ENCODE results near the gene PIGU.
A peak's percentile ranks its signal among the peaks of the same experiment; 100 is the strongest.

The PIGU gene

GRCh38 chr20:34549291-34549928 lies 127.5 kb downstream of the PIGU start:
- DNase-seq, result no peak

GRCh38 chr20:34547844-34548613 lies 128.9 kb downstream of the PIGU start:
- no peak for DNase-seq

GRCh38 chr20:34546751-34547181 lies 130.1 kb downstream of the PIGU start:
- no peak for DNase-seq

- DNase-seq, result peak; percentile 24
These were observed 132.6 kb downstream of the PIGU start for GRCh38 chr20:34544109-34544796.

GRCh38 chr20:34543463-34544056 lies 133.3 kb downstream of the PIGU start:
- DNase-seq, result no peak

DNA sequence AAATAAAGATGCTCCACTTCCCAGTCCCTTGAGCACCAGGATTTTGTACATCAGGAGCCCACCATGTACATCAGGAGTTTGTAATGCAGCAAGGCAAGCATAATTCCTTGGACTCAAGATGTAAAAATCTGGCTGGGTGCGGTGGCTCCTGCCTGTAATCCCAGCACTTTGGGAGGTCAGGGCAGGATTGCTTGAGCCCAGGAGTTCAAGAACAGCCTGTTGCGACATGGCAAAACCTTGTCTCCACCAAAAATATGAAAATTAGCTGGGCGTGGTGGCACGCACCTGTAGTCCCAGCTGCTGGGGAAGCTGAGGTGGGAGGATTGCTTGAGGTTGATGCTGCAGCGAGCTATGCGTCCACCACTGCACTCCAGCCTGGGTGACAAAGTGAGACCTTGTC lies 134.5 kb downstream of the PIGU start:
- DNase-seq, result no peak

DNA sequence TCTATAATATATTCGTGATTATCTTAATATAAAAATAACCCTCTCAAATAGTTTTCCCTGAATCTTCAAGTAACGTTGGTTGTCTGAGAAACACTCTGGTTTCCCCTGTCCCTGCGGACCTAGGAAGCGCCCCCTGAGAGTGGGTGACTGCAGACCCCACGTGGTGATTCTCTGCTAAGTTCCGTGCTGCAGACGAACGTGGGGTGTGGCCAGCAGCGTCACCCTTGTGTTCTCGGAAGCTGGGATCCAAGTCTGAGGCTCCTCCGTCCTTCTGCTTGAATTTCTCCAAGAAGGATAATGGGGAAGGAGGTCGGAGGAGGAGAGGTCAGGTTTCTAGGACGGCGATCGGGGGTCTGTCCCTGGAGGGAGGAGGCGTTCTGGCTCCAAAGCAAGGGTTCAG lies 135.0 kb downstream of the PIGU start:
- no peak for DNase-seq

DNA sequence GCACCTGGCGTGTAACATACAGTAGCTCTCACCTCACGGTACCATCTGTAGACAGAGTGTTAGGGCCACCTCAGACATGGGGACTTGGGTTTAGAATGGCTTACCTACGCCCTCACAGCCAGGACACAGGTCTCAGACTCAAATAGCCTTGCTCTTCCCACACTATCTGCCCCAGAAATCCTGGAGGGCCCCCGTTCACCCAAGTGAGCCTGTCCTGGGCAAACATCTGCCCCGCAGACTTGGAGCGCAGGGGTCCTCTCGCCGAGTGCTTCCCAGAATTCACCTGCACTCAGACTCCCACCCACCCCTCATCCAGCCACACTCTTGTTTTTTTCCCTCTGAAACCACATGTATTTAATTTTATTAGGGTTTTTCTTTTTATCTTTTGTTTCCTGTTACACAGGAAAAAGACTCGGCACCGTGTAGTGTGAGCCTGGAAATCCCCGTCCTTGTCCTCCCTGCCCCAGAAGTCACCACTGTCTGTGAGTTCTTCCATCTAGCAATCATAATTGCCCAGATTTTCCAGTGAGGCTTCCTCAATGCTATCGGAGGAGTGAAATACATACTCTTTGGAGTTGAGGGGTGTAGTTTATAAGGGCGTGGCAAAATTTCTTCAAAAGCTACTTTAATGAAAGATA lies 135.5 kb downstream of the PIGU start:
- DNase-seq, result no peak

- DNase-seq, result no peak
These were observed 136.2 kb downstream of the PIGU start for GRCh38 chr20:34540596-34541263.

- DNase-seq, result no peak
These were observed 137.1 kb downstream of the PIGU start for GRCh38 chr20:34539756-34540155.

- DNase-seq, result peak; percentile 56
These were observed 138.2 kb downstream of the PIGU start for GRCh38 chr20:34538671-34539123.

GRCh38 chr20:34537651-34538050 lies 139.2 kb downstream of the PIGU start:
- DNase-seq, result no peak

GRCh38 chr20:34536798-34537394 lies 140.0 kb downstream of the PIGU start:
- DNase-seq, result peak; percentile 48

DNA sequence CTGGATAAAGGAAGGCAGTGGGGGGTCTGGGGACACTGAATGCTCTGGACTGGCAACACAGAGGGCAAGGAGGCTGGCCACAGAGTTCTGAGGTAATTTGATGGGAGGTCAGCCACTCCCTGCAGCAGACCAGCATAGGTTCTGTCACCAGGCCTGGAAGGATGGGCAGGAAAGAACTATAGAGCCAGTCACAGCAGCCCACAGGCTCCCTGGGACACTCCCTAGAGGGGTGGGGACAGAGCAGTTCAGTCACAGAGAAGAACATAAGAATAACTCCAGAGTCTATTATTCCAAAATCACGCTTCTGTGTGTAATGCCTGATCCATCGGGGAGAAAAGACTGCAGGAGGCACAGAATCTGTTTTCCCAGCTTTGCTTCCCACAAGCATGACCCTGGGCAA lies 141.0 kb downstream of the PIGU start:
- no peak for DNase-seq

DNA sequence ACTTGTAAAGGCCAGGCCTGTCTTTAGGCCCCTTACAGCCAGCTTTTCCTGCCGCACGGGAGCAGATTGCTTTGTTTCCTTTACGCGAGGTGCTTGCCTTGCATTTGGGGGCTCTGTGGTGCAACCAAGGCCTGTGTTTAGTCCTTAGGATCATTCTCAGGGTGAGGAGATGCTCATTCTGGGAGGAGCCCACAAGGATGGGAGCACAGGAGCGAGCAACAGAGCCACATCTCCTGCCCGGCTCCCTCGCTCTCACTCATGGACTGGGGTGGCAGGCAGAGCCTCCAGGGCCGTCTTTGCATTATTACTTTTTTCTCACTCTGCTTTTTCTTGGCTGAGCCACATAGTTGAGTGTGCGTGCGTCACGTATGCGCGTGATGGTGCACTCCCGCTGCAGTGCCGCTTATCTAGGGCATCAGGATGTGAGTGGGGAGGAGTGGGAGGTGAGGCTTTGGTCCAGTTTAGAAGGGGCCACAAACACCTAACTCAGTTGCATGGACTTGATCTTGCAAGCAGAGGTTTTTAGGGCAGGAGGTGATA lies 141.5 kb downstream of the PIGU start:
- no peak for DNase-seq

DNA sequence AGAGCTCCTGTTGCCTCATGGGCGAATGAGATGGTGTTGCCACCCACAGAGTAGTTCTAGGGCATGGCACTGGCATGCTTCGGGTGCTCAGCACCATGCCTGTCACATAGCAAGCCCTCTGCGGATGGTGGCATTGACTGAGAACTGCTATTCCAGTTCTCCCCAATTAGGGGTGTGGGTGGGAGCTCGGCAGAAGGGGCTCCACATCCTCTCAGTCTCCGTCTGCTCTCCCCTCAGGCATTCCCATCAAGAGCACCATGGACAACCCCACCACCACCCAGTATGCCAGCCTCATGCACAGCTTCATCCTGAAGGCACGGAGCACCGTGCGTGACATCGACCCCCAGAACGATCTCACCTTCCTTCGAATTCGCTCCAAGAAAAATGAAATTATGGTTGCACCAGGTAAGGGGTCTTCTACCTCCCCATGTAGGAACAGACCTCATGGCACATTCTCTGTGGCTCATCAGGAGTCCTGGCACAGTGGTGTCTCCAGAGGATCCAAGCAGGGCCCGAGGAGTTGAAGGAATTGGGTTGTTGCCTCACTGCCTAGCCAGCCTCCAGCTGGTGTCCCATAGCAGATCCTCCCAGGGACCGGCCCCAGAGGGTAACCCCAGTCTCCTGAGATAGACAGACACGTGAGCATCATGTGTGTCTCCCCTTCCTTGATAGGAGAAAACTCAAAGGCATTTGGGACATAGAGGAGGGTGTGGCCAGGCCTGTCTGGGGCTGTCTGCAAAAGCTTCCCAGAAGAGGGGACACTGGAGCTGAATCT lies 142.3 kb downstream of the PIGU start:
- DNase-seq, result no peak

- DNase-seq, result no peak
These were observed 144.1 kb downstream of the PIGU start for GRCh38 chr20:34532756-34533155.

GRCh38 chr20:34532320-34532719 lies 144.6 kb downstream of the PIGU start:
- no peak for DNase-seq

DNA sequence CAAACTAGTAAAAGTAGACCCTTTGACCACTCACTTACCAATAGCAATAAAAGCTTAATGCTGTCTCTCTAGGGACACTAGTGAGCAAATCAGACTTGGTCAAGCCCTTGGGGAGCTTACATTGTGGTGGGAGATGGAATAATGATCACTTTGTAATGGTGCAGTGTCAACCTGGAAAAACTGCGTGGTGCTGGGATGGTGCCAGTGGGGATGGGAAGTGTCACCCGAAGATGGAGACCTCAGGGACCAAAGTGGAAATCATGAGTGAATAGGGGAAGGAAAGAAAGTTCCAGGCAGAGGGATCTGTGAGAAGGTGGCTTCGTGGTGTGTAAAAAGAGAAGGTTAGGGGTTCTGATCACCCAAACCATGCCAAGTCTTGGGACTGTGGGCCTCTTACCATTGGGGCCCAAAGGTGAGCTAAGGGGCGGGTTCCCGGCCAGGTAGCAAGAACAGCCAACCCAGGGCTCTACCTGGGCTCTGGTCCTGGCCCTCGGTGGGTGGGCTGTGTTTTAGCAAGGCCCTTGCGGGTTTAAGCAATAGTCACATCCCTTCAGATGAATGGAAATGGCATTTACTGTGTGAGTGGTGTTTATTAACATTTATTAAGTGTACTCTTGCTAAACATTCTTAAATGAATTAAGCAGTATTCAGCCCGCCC lies 145.2 kb downstream of the PIGU start:
- no peak for DNase-seq

- no peak for DNase-seq
These were observed 146.6 kb downstream of the PIGU start for GRCh38 chr20:34530342-34530741.
